ENCODE data around the gene MYH14. TPM values are rescaled to one million over a fixed set of nuclear protein-coding genes. Genes with fewer than 3 reads are reported as not detected.

Gene MYH14
- total RNA-seq, 1 experiment from 2014 or later, result 0.84 TPM

GRCh38 chr19:50269653-50270052 is 66.2 kb downstream of the MYH14 start:
- DNase-seq (ENCODE audit: low spot score), result no peak
- H3K9me3 ChIP-seq (ENCODE audit: low read depth, low read length, poor library complexity, severe bottlenecking), result no peaks in the 10 kb centered on the region
- BruUV-seq (replicated peaks), result no TSS peak
- ChIA-PET POLR2A (ENCODE audit: low non-redundant PET) (no interaction called here), CTCF (no interaction called here)
- intact Hi-C loops (cut with micrococcal nuclease; ENCODE audit: unreplicated experiment), result no loop called here
- H3K36me3 ChIP-seq (ENCODE audit: insufficient read depth, low read length, poor library complexity, severe bottlenecking), result no peaks in the 10 kb centered on the region
- TF ChIP-seq CTCF (conservative IDR thresholded peaks at IDR 0.05; ENCODE audit: low read depth, low read length) (no peak), EZH2 (IDR thresholded peaks at IDR 0.05; ENCODE audit: borderline replicate concordance, low read depth, low read length, poor library complexity, severe bottlenecking) (no peak)
- no peak overlapping the region for H3K4me3 ChIP-seq (ENCODE audit: low read depth, low read length, poor library complexity, severe bottlenecking)
- no peak overlapping the region for H3K27ac ChIP-seq (ENCODE audit: low read depth, low read length, poor library complexity, severe bottlenecking)
- H3K27me3 ChIP-seq (replicated peaks; ENCODE audit: insufficient read depth, low read depth, low read length, poor library complexity), result no peaks in the 10 kb centered on the region
- H3K4me1 ChIP-seq (ENCODE audit: insufficient read depth, low read length, poor library complexity, severe bottlenecking), result no peaks in the 10 kb centered on the region

GRCh38 chr19:50272263-50272897 is 69.0 kb downstream of the MYH14 start:
- DNase-seq (ENCODE audit: low spot score), result no peak
- intact Hi-C loops (cut with micrococcal nuclease; ENCODE audit: unreplicated experiment), result no loop called here
- CTCF ChIA-PET, result no interaction called here
- BruUV-seq (replicated peaks), result no TSS peak
- TF ChIP-seq CTCF (conservative IDR thresholded peaks at IDR 0.05; ENCODE audit: low read depth, low read length), result no peak
- TF ChIP-seq EZH2 (IDR thresholded peaks at IDR 0.05; ENCODE audit: borderline replicate concordance, low read depth, low read length, poor library complexity, severe bottlenecking), result no peak
- no peaks in the 10 kb centered on the region for H3K9me3 ChIP-seq (ENCODE audit: low read depth, low read length, poor library complexity, severe bottlenecking)
- H3K27ac ChIP-seq (ENCODE audit: low read depth, low read length, poor library complexity, severe bottlenecking), result no peak overlapping the region
- no peaks in the 10 kb centered on the region for H3K4me1 ChIP-seq (ENCODE audit: insufficient read depth, low read length, poor library complexity, severe bottlenecking)
- H3K4me3 ChIP-seq (ENCODE audit: low read depth, low read length, poor library complexity, severe bottlenecking), result no peak overlapping the region
- no peaks in the 10 kb centered on the region for H3K27me3 ChIP-seq (replicated peaks; ENCODE audit: insufficient read depth, low read depth, low read length, poor library complexity)
- no peaks in the 10 kb centered on the region for H3K36me3 ChIP-seq (ENCODE audit: insufficient read depth, low read length, poor library complexity, severe bottlenecking)
- POLR2A ChIA-PET (ENCODE audit: low non-redundant PET), result no interaction called here

GRCh38 chr19:50273821-50274220 is 70.4 kb downstream of the MYH14 start:
- Histone ChIP-seq H3K36me3 (ENCODE audit: insufficient read depth, low read length, poor library complexity, severe bottlenecking) (no peaks in the 10 kb centered on the region), H3K27me3 (replicated peaks; ENCODE audit: insufficient read depth, low read depth, low read length, poor library complexity) (no peaks in the 10 kb centered on the region), H3K27ac (ENCODE audit: low read depth, low read length, poor library complexity, severe bottlenecking) (no peak overlapping the region), H3K4me3 (ENCODE audit: low read depth, low read length, poor library complexity, severe bottlenecking) (no peak overlapping the region), H3K9me3 (ENCODE audit: low read depth, low read length, poor library complexity, severe bottlenecking) (no peaks in the 10 kb centered on the region), H3K4me1 (ENCODE audit: insufficient read depth, low read length, poor library complexity, severe bottlenecking) (no peaks in the 10 kb centered on the region)
- ChIA-PET POLR2A (ENCODE audit: low non-redundant PET) (no interaction called here), CTCF (no interaction called here)
- intact Hi-C loops (cut with micrococcal nuclease; ENCODE audit: unreplicated experiment), result no loop called here
- no peak for TF ChIP-seq CTCF (conservative IDR thresholded peaks at IDR 0.05; ENCODE audit: low read depth, low read length)
- TF ChIP-seq EZH2 (IDR thresholded peaks at IDR 0.05; ENCODE audit: borderline replicate concordance, low read depth, low read length, poor library complexity, severe bottlenecking), result no peak
- DNase-seq (ENCODE audit: low spot score), result no peak
- BruUV-seq (replicated peaks), result no TSS peak

Measured in A673 (cell line).